ENCODE results near the gene CUEDC1.
A peak's percentile ranks its signal among the peaks of the same experiment; 100 is the strongest.

DNA sequence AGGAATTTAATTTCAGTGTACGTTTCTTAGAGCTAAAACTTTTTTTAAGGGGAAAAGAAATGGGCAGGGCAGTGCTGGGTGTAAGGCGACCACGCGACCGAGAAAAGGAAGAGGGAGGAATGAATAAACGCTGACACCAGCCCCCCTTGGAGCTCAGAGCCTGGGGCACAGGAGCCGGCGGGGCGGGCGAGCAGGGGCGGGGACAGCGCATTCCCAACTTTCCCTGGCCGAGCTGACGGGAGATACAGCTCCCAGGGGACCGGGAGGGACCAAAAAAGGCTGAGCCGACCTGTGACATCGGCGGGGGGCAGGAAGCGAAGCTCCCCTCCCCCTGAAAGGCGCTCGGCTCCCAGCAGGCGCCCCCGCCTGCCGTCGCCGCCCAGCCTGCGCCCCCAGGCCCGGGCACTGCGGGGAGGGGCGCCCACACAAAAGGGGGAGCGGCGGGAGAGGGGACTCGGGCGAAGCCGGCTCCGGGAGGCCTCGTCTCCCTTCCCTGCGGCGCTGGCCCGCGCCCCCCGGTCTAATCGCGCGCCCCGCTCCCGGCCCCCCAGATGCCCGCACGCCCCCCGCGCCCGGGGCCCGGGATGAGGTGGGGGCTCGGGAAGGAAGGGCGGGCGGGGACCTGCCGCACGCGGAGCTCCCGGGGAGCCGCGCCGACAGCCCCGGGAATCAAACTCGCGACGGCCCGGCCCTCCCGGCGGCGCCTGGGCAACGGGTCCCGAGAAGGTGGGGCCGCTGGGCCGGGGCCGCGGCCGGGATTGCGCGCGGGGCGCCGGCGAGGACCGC, 622 bp downstream of the CUEDC1 start:
- TF ChIP-seq, protein P1, sequence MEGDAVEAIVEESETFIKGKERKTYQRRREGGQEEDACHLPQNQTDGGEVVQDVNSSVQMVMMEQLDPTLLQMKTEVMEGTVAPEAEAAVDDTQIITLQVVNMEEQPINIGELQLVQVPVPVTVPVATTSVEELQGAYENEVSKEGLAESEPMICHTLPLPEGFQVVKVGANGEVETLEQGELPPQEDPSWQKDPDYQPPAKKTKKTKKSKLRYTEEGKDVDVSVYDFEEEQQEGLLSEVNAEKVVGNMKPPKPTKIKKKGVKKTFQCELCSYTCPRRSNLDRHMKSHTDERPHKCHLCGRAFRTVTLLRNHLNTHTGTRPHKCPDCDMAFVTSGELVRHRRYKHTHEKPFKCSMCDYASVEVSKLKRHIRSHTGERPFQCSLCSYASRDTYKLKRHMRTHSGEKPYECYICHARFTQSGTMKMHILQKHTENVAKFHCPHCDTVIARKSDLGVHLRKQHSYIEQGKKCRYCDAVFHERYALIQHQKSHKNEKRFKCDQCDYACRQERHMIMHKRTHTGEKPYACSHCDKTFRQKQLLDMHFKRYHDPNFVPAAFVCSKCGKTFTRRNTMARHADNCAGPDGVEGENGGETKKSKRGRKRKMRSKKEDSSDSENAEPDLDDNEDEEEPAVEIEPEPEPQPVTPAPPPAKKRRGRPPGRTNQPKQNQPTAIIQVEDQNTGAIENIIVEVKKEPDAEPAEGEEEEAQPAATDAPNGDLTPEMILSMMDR (IDR thresholded peaks at IDR 0.05): no peak
- no peak for TF ChIP-seq EP300 (IDR thresholded peaks at IDR 0.05)
- peak; percentile 30 for TF ChIP-seq POLR2A (IDR thresholded peaks at IDR 0.05)

Data from ovary (tissue), 3 donors.